Measurements from ENCODE around the gene RGS8. TPM values are rescaled to one million over a fixed set of nuclear protein-coding genes. Genes with fewer than 3 reads are reported as not detected.

The RGS8 gene
- total and polyA plus RNA-seq, 2 of the 4 experiments (the other 2 are of a cell fraction): not detected

DNA sequence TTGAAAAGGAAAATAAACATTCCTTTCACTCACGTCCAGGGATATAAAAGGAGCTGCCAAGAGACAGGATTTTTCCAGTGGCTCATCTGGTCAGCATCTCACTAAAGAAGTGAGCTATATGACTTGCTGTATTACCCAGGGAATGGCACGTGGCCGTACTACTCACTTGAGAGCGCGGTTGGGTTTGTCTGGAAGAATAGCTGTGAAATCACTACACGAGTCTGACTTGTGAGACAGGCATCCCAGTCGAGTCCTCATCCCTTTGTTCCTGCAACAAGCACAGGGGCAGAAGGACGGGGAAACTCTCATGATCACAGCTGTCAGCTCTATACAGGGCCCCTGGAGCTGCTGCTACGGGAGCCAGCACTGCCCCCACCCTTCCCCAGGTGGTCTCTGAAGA is 17.7 kb downstream of the RGS8 start:
- H3K9me3 ChIP-seq (ENCODE audit: control insufficient read depth, insufficient read depth, low read length): no peaks in the 10 kb centered on the region
- BruUV-seq (replicated peaks): no TSS peak
- no peak overlapping the region for H3K4me2 ChIP-seq (ENCODE audit: low read depth, low read length)
- H4K20me1 ChIP-seq (ENCODE audit: insufficient read depth, low read length): no peaks in the 10 kb centered on the region
- CTCF ChIA-PET: interaction anchor here (0.6 to 1.0 kb wide), 2 partner anchors 118 to 469 kb away, joined by 3 read pairs; no protein-coding TSS in a partner anchor
- no peak overlapping the region for H3K4ac ChIP-seq (ENCODE audit: low read depth, low read length)
- no peak overlapping the region for H2AK9ac ChIP-seq (replicated peaks; ENCODE audit: low read depth, low read length, poor library complexity)
- H3K79me1 ChIP-seq (ENCODE audit: low read depth in 1 of 2, low read length in 2 of 2): no peaks in the 10 kb centered on the region
- H3K18ac ChIP-seq (ENCODE audit: low read depth, low read length): no peak overlapping the region
- no peak overlapping the region for H4K5ac ChIP-seq (ENCODE audit: low read depth, low read length)
- H3K4me1 ChIP-seq (ENCODE audit: control insufficient read depth, insufficient read depth, low read length): no peaks in the 10 kb centered on the region
- intact Hi-C loops (cut with micrococcal nuclease) (no loop called here), dilution Hi-C loops (cut with HindIII; ENCODE audit: low sequenced_read_pairs, unreplicated experiment) (no loop called here), in situ Hi-C loops (cut with MboI; ENCODE audit: low sequenced_read_pairs) (no loop called here)
- peak; percentile 4 for DNase-seq
- peaks cover 23% of the 10 kb centered on the region for H3K27me3 ChIP-seq (ENCODE audit: control insufficient read depth, insufficient read depth, low read length)
- no peak for ATAC-seq (ENCODE audit: low read depth)
- H2BK20ac ChIP-seq (ENCODE audit: low read depth, low read length): no peak overlapping the region
- H4K8ac ChIP-seq (ENCODE audit: low read depth in 2 of 2, low read length in 2 of 2): no peak overlapping the region
- H2AK5ac ChIP-seq (ENCODE audit: low read depth, low read length): no peak overlapping the region
- H3K14ac ChIP-seq (replicated peaks; ENCODE audit: low read depth, low read length): no peak overlapping the region
- WGBS, 2 experiments (ENCODE audit: extremely low coverage in 2 of 2, insufficient read length in 1 of 2): 9% methylated on average over 4 of the region's 9 CpGs; no CpG with 5 or more reads in 1 of the 2 experiments
- H2BK15ac ChIP-seq (ENCODE audit: low read depth, low read length): no peak overlapping the region
- H3K9me1 ChIP-seq (ENCODE audit: insufficient read depth, low read length): no peaks in the 10 kb centered on the region
- no peaks in the 10 kb centered on the region for H3K36me3 ChIP-seq (ENCODE audit: control insufficient read depth, insufficient read depth, low read length)
- H3K23ac ChIP-seq (ENCODE audit: low read depth, low read length): no peak overlapping the region
- no peak overlapping the region for H2AFZ ChIP-seq (replicated peaks; ENCODE audit: low read length, poor library complexity)
- no peak overlapping the region for H4K91ac ChIP-seq (ENCODE audit: insufficient read depth, low read depth, low read length)
- no peak for TF ChIP-seq RAD21 (IDR thresholded peaks at IDR 0.05; ENCODE audit: low read length)
- no peak overlapping the region for H3K4me3 ChIP-seq (ENCODE audit: insufficient read depth, low read depth, low read length)
- H3K27ac ChIP-seq (ENCODE audit: insufficient read depth, low read length): no peak overlapping the region
- POLR2A ChIA-PET (ENCODE audit: unreplicated experiment): no interaction called here
- no peak overlapping the region for H3K9ac ChIP-seq (ENCODE audit: low read depth, low read length)
- H2BK120ac ChIP-seq (ENCODE audit: low read depth, low read length): no peak overlapping the region
- H3K56ac ChIP-seq (ENCODE audit: extremely low read depth, insufficient read depth, low read length): no peak overlapping the region
- H2BK5ac ChIP-seq (ENCODE audit: low read depth, low read length, poor library complexity, severe bottlenecking): no peak overlapping the region

Data from IMR-90 (cell line).